Fibroblast of villous mesenchyme (primary cell): ENCODE results near the gene SOX13. TPM values are rescaled to one million over a fixed set of nuclear protein-coding genes. Genes with fewer than 3 reads are reported as not detected.

ENCODE experiments used
- DNase-seq: peaks from one replicate; pipeline ENCODE4 v3.0.0-alpha.2; 2010; ENCODE audit warnings: low read depth
- H3K4me3 ChIP-seq: 2 replicates; pipeline ENCODE4 v1.5.1; 2011; ENCODE audit warnings: low read depth, mild to moderate bottlenecking, low read length
- total RNA-seq: library from RNA; depleted of rRNA; stranded (reverse); fragments of >200 nt; gene quantifications from 2 replicates; pipeline ENCODE4 v1.2.3, GENCODE V29; 2012
- TF ChIP-seq, protein P1 (sequence below): IDR thresholded peaks from 2 replicates; pipeline ENCODE4 v1.5.1; 2012; ENCODE audit warnings: low read depth, mild to moderate bottlenecking, low read length; ENCODE audit not compliant: insufficient read depth

Gene SOX13
- total RNA-seq, 1 donor = 14.7 TPM

- TF ChIP-seq, protein P1, sequence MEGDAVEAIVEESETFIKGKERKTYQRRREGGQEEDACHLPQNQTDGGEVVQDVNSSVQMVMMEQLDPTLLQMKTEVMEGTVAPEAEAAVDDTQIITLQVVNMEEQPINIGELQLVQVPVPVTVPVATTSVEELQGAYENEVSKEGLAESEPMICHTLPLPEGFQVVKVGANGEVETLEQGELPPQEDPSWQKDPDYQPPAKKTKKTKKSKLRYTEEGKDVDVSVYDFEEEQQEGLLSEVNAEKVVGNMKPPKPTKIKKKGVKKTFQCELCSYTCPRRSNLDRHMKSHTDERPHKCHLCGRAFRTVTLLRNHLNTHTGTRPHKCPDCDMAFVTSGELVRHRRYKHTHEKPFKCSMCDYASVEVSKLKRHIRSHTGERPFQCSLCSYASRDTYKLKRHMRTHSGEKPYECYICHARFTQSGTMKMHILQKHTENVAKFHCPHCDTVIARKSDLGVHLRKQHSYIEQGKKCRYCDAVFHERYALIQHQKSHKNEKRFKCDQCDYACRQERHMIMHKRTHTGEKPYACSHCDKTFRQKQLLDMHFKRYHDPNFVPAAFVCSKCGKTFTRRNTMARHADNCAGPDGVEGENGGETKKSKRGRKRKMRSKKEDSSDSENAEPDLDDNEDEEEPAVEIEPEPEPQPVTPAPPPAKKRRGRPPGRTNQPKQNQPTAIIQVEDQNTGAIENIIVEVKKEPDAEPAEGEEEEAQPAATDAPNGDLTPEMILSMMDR = no peak
- no peak overlapping the region for H3K4me3 ChIP-seq
- DNase-seq = peak; percentile 21
Measured at GRCh38 chr1:204139088-204139487, 66.2 kb downstream of the SOX13 start.

DNA sequence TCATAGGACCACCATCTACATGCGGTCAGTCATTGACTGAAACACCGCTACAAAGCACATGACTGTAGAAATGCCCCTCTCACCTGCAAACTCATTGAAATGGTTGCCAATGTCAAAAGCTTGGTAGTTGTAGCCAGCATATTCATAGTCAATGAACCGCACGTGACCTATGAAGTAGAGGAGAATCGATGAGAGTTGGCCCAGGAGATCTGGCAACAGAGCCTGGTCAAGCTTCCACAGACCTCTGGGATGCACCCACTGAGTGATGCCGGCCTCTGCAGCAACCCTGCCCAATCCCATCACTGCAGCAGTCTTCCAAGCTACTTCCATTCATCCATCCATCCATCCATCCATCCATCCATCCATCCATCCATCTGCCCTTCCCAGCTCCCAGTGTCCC lies 67.0 kb downstream of the SOX13 start:
- no peak for DNase-seq
- TF ChIP-seq, protein P1 = no peak
- no peak overlapping the region for H3K4me3 ChIP-seq

DNA sequence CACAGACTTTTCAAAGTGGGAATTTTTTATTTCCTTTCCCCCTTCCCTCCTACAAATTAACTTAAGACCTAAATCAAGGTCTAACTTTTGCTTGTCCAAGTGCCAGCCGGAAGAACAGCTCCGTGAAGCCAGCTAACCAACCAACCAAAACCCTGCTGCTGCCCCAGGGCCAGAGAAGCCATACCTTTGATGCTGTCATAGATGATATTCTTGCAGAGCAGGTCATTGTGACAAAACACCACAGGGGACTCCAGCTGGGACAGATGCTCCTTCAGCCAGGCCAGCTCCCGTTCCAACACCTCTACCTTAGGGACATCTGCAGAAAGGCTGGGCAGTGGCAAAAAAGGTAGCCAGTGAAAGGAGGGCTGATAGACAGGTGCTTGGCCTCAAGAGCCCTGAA lies 68.2 kb downstream of the SOX13 start:
- no peak for DNase-seq
- TF ChIP-seq, protein P1 = no peak
- H3K4me3 ChIP-seq = no peak overlapping the region

- TF ChIP-seq, protein P1 = no peak
- no peak for DNase-seq
- no peak overlapping the region for H3K4me3 ChIP-seq
Measured at GRCh38 chr1:204142032-204142974, 69.4 kb downstream of the SOX13 start.

- TF ChIP-seq, protein P1 = no peak
- H3K4me3 ChIP-seq = no peak overlapping the region
- DNase-seq = no peak
Measured at GRCh38 chr1:204143276-204144041, 70.5 kb downstream of the SOX13 start.

DNA sequence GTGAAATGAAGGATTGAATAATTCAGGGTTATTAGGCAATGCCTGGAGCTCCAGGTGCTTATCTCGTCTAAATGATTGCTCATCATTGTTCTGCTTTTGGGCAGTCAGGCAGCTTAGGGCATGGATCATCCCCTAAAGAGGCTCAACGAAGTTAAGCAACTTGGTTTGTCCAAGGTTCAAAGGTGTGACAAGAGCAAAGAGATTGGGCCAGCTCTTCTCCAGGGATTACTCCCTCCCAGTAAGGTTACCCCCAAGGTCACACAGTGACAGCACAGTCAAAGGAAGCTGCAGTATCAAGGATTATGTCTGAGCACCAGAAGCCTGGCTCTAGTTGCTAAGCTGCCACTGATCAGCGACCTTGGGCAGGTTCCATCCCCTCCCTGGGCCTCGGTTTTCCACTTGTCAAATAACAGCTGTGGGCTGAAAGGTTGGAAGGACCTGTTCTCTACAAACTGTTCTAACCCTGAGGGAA lies 72.2 kb downstream of the SOX13 start:
- TF ChIP-seq, protein P1 = no peak
- DNase-seq = no peak

More for the DNA sequence above, 72.2 kb downstream of the SOX13 start:
- H3K4me3 ChIP-seq = no peak overlapping the region
